GM23248 (cell line): ENCODE measurements around the gene LRMDA. TPM values are rescaled to one million over a fixed set of nuclear protein-coding genes. Genes with fewer than 3 reads are reported as not detected.

ENCODE experiments used
- DNase-seq: peaks from one replicate; pipeline ENCODE4 v3.0.0-alpha.2; 2015
- H2AFZ ChIP-seq: fragments of 200-600 bp; sonication (generic); 2 replicates; pipeline ENCODE4 v1.6.1; 2016; ENCODE audit warnings: antibody characterized with exemption
- H3F3A ChIP-seq: fragments of 200-600 bp; sonication (generic); 2 replicates; pipeline ENCODE4 v1.6.1; 2016; ENCODE audit warnings: mild to moderate bottlenecking, antibody characterized with exemption, mixed run types; ENCODE audit not compliant: insufficient read depth
- H3K27ac ChIP-seq: fragments of 200-600 bp; sonication (generic); 2 replicates; pipeline ENCODE4 v1.5.1; 2016; ENCODE audit warnings: mild to moderate bottlenecking
- H3K27me3 ChIP-seq: fragments of 200-600 bp; sonication (generic); replicated peaks from 2 replicates; pipeline ENCODE4 v1.6.1; 2016; ENCODE audit warnings: mild to moderate bottlenecking; ENCODE audit not compliant: insufficient read depth
- H3K36me3 ChIP-seq: fragments of 200-600 bp; sonication (generic); 2 replicates; pipeline ENCODE4 v1.6.1; 2016; ENCODE audit warnings: low read depth, mild to moderate bottlenecking
- H3K4me1 ChIP-seq: fragments of 200-600 bp; sonication (generic); 2 replicates; pipeline ENCODE4 v1.6.1; 2016; ENCODE audit warnings: mild to moderate bottlenecking; ENCODE audit not compliant: insufficient read depth
- H3K4me2 ChIP-seq: fragments of 200-600 bp; sonication (generic); one replicate; pipeline ENCODE4 v1.6.1; 2016; ENCODE audit warnings: mild to moderate bottlenecking; ENCODE audit not compliant: unreplicated experiment
- H3K4me3 ChIP-seq: fragments of 200-600 bp; sonication (generic); 2 replicates; pipeline ENCODE4 v1.5.1; 2016; ENCODE audit warnings: mild to moderate bottlenecking
- H3K79me2 ChIP-seq: fragments of 200-600 bp; sonication (generic); 2 replicates; pipeline ENCODE4 v1.6.1; 2016; ENCODE audit warnings: mild to moderate bottlenecking; ENCODE audit not compliant: insufficient read depth
- H3K9ac ChIP-seq: fragments of 200-600 bp; sonication (generic); 2 replicates; pipeline ENCODE4 v1.6.1; 2016; ENCODE audit warnings: mild to moderate bottlenecking
- H3K9me2 ChIP-seq: fragments of 200-600 bp; sonication (generic); 2 replicates; pipeline ENCODE4 v1.6.1; 2016; ENCODE audit warnings: mixed run types, mild to moderate bottlenecking, moderate library complexity; ENCODE audit not compliant: insufficient read depth
- H3K9me3 ChIP-seq: fragments of 200-600 bp; sonication (generic); one replicate; pipeline ENCODE4 v1.6.1; 2017; ENCODE audit warnings: low read depth
- H4K20me1 ChIP-seq: fragments of 200-600 bp; sonication (generic); 2 replicates; pipeline ENCODE4 v1.6.0; 2016; ENCODE audit not compliant: insufficient read depth
- EZH2 ChIP-seq: fragments of 200-600 bp; sonication (generic); IDR thresholded peaks from 2 replicates; pipeline ENCODE4 v1.6.1; 2018; ENCODE audit warnings: antibody characterized with exemption, mild to moderate bottlenecking; ENCODE audit not compliant: insufficient read depth, poor library complexity, severe bottlenecking
- EZH2phosphoT487 ChIP-seq: fragments of 200-600 bp; sonication (generic); IDR thresholded peaks from 2 replicates; pipeline ENCODE4 v1.6.1; 2018; ENCODE audit warnings: antibody characterized with exemption, moderate library complexity, mild to moderate bottlenecking, low read depth; ENCODE audit not compliant: insufficient read depth
- WGBS, 2 experiments: methylation state at CpG; one replicate each; pipeline ENCODE4 v1.1.6; 2015 to 2017; ENCODE audit warnings: low lambda C conversion rate in 2 of 2, low coverage in 1 of 2; ENCODE audit errors: missing lambda C conversion rate in 2 of 2; 5-methylcytosine and 5-hydroxymethylcytosine counted together
- in situ Hi-C: fragments of 300-500 bp; cut with MboI; formaldehyde crosslinking; loops from 2 replicates; pipeline ENCODE4 v1.15.0; 2020
- polyA plus RNA-seq: library from polyadenylated mRNA; unstranded; fragments of >200 nt; fragmentation: Nextera tagmentation; extraction: Ambion mirVana; gene quantifications from 2 replicates; pipeline ENCODE4 v1.2.1, GENCODE V29; 2016
- total RNA-seq: library from RNA; depleted of rRNA; stranded (reverse); fragments of >200 nt; shearing (Covaris generic); gene quantifications from 2 replicates; pipeline ENCODE4 v1.2.3, GENCODE V29; 2014

Gene LRMDA
- total and polyA plus RNA-seq, 2 experiments from 2014 or later: 2.6 TPM; not detected in 1

GRCh38 chr10:75754096-75754831 lies 322.8 kb downstream of the LRMDA start:
- Histone ChIP-seq H3K9me2 (no peaks in the 10 kb centered on the region), H3K9me3 (no peaks in the 10 kb centered on the region), H3K9ac (no peak overlapping the region), H3K27ac (no peak overlapping the region), H3K79me2 (no peaks in the 10 kb centered on the region), H3K4me2 (no peak overlapping the region), H2AFZ (no peak overlapping the region), H3K4me1 (no peaks in the 10 kb centered on the region), H3K36me3 (no peaks in the 10 kb centered on the region), H3F3A (no peaks in the 10 kb centered on the region), H4K20me1 (no peaks in the 10 kb centered on the region), H3K4me3 (no peak overlapping the region), H3K27me3 (peaks cover 13% of the 10 kb centered on the region; the same call in 1 of the 2 replicates)
- in situ Hi-C loops: no loop called here
- TF ChIP-seq EZH2phosphoT487 (no peak), EZH2 (no peak)
- WGBS, 2 experiments: 71% methylated on average over 6 of the region's 6 CpGs
- no peak for DNase-seq

DNA sequence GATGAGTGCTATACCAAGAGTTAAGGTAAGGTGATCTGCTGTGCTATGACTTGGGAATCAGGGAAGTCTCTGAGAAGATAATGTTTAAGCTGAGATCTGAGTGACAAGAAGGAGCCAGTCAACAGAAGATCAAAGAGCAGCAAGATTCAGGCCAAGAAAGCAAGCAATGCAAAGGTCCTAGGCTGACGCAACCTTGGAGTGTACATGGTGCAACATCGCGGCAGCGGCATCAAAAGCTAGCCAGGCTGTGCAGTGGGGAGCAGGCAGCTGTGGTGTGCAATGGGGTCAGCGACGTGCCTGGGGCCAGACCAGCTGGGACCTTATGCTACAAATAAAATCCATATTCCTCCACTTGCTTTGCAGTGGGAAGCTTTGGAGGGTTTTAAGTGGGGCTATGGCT lies 324.1 kb downstream of the LRMDA start:
- DNase-seq: no peak
- no peak overlapping the region for H3K27ac ChIP-seq
- no peaks in the 10 kb centered on the region for H3K79me2 ChIP-seq
- no peak overlapping the region for H3K9ac ChIP-seq
- H3K4me3 ChIP-seq: no peak overlapping the region
- no peaks in the 10 kb centered on the region for H3K36me3 ChIP-seq
- no peaks in the 10 kb centered on the region for H3K4me1 ChIP-seq
- H3K4me2 ChIP-seq: no peak overlapping the region
- H3K9me3 ChIP-seq: no peaks in the 10 kb centered on the region
- H3K27me3 ChIP-seq: peaks cover 16% of the 10 kb centered on the region; the same call in 1 of the 2 replicates
- no peaks in the 10 kb centered on the region for H3K9me2 ChIP-seq
- in situ Hi-C loops: no loop called here
- H2AFZ ChIP-seq: no peak overlapping the region
- TF ChIP-seq EZH2phosphoT487 (no peak), EZH2 (no peak)
- H4K20me1 ChIP-seq: no peaks in the 10 kb centered on the region
- H3F3A ChIP-seq: no peaks in the 10 kb centered on the region
- 88 to 91% methylated on average over 6 of the region's 6 CpGs for WGBS, 2 experiments

DNA sequence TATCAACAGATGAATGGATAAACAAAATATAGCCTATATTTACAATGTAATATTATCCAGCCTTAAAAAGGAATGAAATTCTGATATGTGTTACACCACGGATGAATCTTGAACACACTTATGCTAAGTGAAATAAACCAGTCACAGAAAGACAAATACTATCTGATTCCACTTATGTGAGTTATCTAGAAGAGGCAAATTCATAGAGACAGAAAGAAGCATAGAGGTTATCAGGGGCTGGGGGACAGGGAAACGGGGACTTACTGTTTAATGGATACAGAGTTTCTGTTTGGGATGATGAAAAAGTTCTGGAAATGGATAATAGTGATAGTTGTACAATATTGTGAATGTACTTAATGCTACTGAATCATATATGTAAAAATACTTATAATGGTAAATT lies 329.9 kb downstream of the LRMDA start:
- H3K27me3 ChIP-seq: peaks cover 12% of the 10 kb centered on the region; the same call in 1 of the 2 replicates
- H3K4me1 ChIP-seq: no peaks in the 10 kb centered on the region
- in situ Hi-C loops: no loop called here
- H3K4me2 ChIP-seq: no peak overlapping the region
- no peaks in the 10 kb centered on the region for H3K9me3 ChIP-seq
- H3K9ac ChIP-seq: no peak overlapping the region
- no peaks in the 10 kb centered on the region for H3F3A ChIP-seq
- no peak for DNase-seq
- H3K4me3 ChIP-seq: no peak overlapping the region
- H3K27ac ChIP-seq: no peak overlapping the region
- WGBS, 2 experiments: 61 to 76% methylated on average over 2 of the region's 2 CpGs
- TF ChIP-seq EZH2 (no peak), EZH2phosphoT487 (no peak)
- no peaks in the 10 kb centered on the region for H3K79me2 ChIP-seq
- H3K9me2 ChIP-seq: no peaks in the 10 kb centered on the region
- H2AFZ ChIP-seq: no peak overlapping the region
- H3K36me3 ChIP-seq: no peaks in the 10 kb centered on the region
- no peaks in the 10 kb centered on the region for H4K20me1 ChIP-seq

DNA sequence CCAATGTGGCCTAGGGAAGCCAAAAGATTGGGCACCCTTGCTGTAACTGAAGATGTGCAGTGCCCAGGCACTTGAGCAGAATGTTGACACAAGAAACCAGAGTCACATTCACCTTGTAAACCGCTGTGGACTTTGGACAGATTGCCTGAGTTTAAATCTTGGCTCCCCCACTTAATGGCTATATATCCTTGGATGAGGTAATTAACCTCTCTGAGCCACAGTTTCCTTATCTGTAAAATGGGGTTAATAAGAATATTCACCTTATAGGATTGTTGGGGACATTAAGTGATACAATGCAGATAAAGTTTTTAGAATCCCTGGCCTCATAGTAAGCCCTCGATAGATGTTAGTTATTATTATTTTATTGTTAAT lies 331.0 kb downstream of the LRMDA start:
- Histone ChIP-seq H3K36me3 (no peaks in the 10 kb centered on the region), H3K79me2 (no peaks in the 10 kb centered on the region), H4K20me1 (no peaks in the 10 kb centered on the region), H3K4me2 (no peak overlapping the region), H3K9me2 (no peaks in the 10 kb centered on the region), H3K27ac (no peak overlapping the region), H3K4me1 (no peaks in the 10 kb centered on the region), H3K4me3 (no peak overlapping the region), H3K9me3 (no peaks in the 10 kb centered on the region), H2AFZ (no peak overlapping the region), H3K27me3 (peaks cover 12% of the 10 kb centered on the region; the same call in 1 of the 2 replicates), H3F3A (no peaks in the 10 kb centered on the region), H3K9ac (no peak overlapping the region)
- WGBS, 2 experiments: 90 to 91% methylated on average over 2 of the region's 2 CpGs
- in situ Hi-C loops: no loop called here
- DNase-seq: no peak
- TF ChIP-seq EZH2phosphoT487 (no peak), EZH2 (no peak)
